Panc1 (cell line): ENCODE measurements around the gene FBXL22. TPM values are rescaled to one million over a fixed set of nuclear protein-coding genes. Genes with fewer than 3 reads are reported as not detected.

Experiments used
- ATAC-seq: fragments of 200-7000 bp; cut with Tn5 transposase; 2 replicates; pipeline ENCODE4 v1.9.1; 2020; ENCODE audit warnings: mild to moderate bottlenecking, moderate library complexity
- BruUV-seq: library from RNA; stranded (reverse); fragments of 400-500 nt; replicated peaks from 2 replicates; lab custom pipeline; 2021; lab: Mats Ljungman, UMichigan
- CTCF ChIA-PET: fragments of 300-600 bp; sonication (Branson Sonifier 250); formaldehyde crosslinking; loops from one replicate; lab custom pipeline; 2022; ENCODE audit warnings: antibody characterized with exemption; lab: Charles Lee
- POLR2A ChIA-PET: fragments of 300-600 bp; sonication (Branson Sonifier 250); formaldehyde crosslinking; loops from one replicate; lab custom pipeline; 2022; ENCODE audit warnings: antibody characterized with exemption; lab: Charles Lee
- DNase-seq: peaks from one replicate; pipeline ENCODE4 v3.0.0-alpha.2; 2010; ENCODE audit warnings: low read depth, low spot score
- H3K27ac ChIP-seq: 2 replicates; pipeline ENCODE4 v1.5.1; 2011; ENCODE audit warnings: mild to moderate bottlenecking, low read length, inconsistent platforms
- H3K27me3 ChIP-seq: fragments of 200-500 bp; sonication (Bioruptor generic); 2 replicates; pipeline ENCODE4 v1.6.0; 2014; ENCODE audit warnings: low read length, inconsistent platforms; ENCODE audit not compliant: control insufficient read depth, insufficient read depth
- H3K36me3 ChIP-seq: fragments of 200-500 bp; sonication (Bioruptor generic); 2 replicates; pipeline ENCODE4 v1.5.1; 2014; ENCODE audit warnings: inconsistent platforms, mild to moderate bottlenecking, low read length, moderate library complexity; ENCODE audit not compliant: control insufficient read depth, insufficient read depth
- H3K4me1 ChIP-seq: 2 replicates; pipeline ENCODE4 v1.5.1; 2011; ENCODE audit warnings: inconsistent platforms, mild to moderate bottlenecking, low read length, moderate library complexity; ENCODE audit not compliant: control insufficient read depth, insufficient read depth
- H3K4me3 ChIP-seq, 2 experiments: 2 replicates each; pipeline ENCODE4 v1.5.1; 2011 to 2012; ENCODE audit warnings: low read depth in 2 of 2, low read length in 2 of 2, mild to moderate bottlenecking in 2 of 2, inconsistent platforms in 1 of 2, moderate library complexity in 1 of 2
- H3K9me3 ChIP-seq: fragments of 200-500 bp; sonication (Bioruptor generic); 2 replicates; pipeline ENCODE4 v1.5.1; 2014; ENCODE audit warnings: low read depth, mild to moderate bottlenecking, inconsistent platforms, low read length, moderate library complexity; ENCODE audit not compliant: control insufficient read depth, insufficient read depth
- POLR2AphosphoS5 ChIP-seq: IDR thresholded peaks from 2 replicates; pipeline ENCODE4 v1.6.1; 2012; ENCODE audit warnings: mild to moderate bottlenecking, low read depth, low read length, moderate library complexity
- REST ChIP-seq, 2 experiments: IDR thresholded peaks; 2 replicates each; pipeline ENCODE4 v1.6.1; 2011 to 2012; ENCODE audit warnings: low read depth in 2 of 2, control low read depth in 1 of 2, low read length in 1 of 2, mild to moderate bottlenecking in 1 of 2, moderate library complexity in 1 of 2; ENCODE audit not compliant: insufficient read depth in 1 of 2
- SIN3A ChIP-seq: IDR thresholded peaks from 2 replicates; pipeline ENCODE4 v1.6.1; 2012; ENCODE audit warnings: low read depth, mild to moderate bottlenecking, low read length, moderate library complexity, borderline replicate concordance; ENCODE audit not compliant: insufficient read depth
- TCF7L2 ChIP-seq: IDR thresholded peaks from 2 replicates; pipeline ENCODE4 v1.6.1; 2011; ENCODE audit warnings: mild to moderate bottlenecking, low read depth, low read length, inconsistent platforms
- in situ Hi-C: cut with HindIII; loops from 2 replicates; pipeline ENCODE4 v1.10.0; 2016; ENCODE audit warnings: low sequenced_read_pairs, low pct_unique_long_range_greater_than_20kb
- intact Hi-C: fragments of 100-400 bp; cut with micrococcal nuclease; formaldehyde crosslinking; loops from one replicate; pipeline ENCODE4 v1.10.0; 2022; ENCODE audit not compliant: unreplicated experiment
- total RNA-seq: library from RNA; stranded (reverse); gene quantifications from one replicate; pipeline ENCODE4 v1.2.1, GENCODE V29; 2021; ENCODE audit not compliant: unreplicated experiment
- TF ChIP-seq, protein P1 (sequence below): fragments of 450-650 bp; IDR thresholded peaks from 2 replicates; pipeline ENCODE4 v1.5.1; 2017; ENCODE audit warnings: mild to moderate bottlenecking

Gene FBXL22
- total RNA-seq, 1 experiment from 2014 or later = 0.54 TPM

GRCh38 chr15:63611177-63611576 lies 14.0 kb downstream of the FBXL22 start:
- Histone ChIP-seq H3K4me3 (no peak overlapping the region), H3K27ac (no peak overlapping the region), H3K36me3 (peaks cover 2% of the 10 kb centered on the region; the same call in 1 of the 2 replicates), H3K9me3 (no peaks in the 10 kb centered on the region), H3K4me1 (peaks cover 7% of the 10 kb centered on the region), H3K27me3 (no peaks in the 10 kb centered on the region)
- ChIA-PET CTCF (interaction anchor here (1.1 kb wide), 1 partner anchor 142 kb away, joined by 3 read pairs; no protein-coding TSS in a partner anchor), POLR2A (no interaction called here)
- no TSS peak for BruUV-seq
- ATAC-seq = no peak
- TF ChIP-seq POLR2AphosphoS5 = no peak
- TF ChIP-seq TCF7L2 = no peak
- TF ChIP-seq, protein P1, sequence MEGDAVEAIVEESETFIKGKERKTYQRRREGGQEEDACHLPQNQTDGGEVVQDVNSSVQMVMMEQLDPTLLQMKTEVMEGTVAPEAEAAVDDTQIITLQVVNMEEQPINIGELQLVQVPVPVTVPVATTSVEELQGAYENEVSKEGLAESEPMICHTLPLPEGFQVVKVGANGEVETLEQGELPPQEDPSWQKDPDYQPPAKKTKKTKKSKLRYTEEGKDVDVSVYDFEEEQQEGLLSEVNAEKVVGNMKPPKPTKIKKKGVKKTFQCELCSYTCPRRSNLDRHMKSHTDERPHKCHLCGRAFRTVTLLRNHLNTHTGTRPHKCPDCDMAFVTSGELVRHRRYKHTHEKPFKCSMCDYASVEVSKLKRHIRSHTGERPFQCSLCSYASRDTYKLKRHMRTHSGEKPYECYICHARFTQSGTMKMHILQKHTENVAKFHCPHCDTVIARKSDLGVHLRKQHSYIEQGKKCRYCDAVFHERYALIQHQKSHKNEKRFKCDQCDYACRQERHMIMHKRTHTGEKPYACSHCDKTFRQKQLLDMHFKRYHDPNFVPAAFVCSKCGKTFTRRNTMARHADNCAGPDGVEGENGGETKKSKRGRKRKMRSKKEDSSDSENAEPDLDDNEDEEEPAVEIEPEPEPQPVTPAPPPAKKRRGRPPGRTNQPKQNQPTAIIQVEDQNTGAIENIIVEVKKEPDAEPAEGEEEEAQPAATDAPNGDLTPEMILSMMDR = no peak
- TF ChIP-seq REST (IDR thresholded peaks at IDR 0.05; ENCODE audit: insufficient read depth in 1 of 2, low read depth in 2 of 2, low read length in 1 of 2) = no peak
- in situ Hi-C loops = no loop called here
- intact Hi-C loops = loop anchor here (2.0 to 5.0 kb wide), 2 partner anchors 280 to 456 kb away; no protein-coding TSS in a partner anchor
- DNase-seq = no peak

DNA sequence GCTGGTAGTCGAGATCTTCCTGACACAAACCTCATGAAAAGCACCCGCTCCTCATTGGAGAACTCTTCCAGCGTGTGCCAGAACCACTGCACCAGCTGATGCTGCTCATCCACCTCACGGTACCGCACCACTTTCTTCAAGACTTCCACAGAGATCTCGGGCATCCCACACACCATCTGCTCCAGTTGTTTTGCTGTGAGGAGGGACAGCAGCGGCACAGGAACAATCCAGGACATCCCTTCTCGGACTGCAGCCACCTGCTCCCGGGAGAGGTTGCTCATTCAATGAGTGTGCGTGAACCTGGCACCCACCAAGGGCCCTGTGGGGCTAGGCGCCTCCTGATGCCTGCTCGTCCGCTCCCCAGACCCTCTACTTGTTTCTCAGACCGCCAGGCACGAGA lies 15.1 kb downstream of the FBXL22 start:
- intact Hi-C loops = loop anchor here (5.0 kb wide), 1 partner anchor 455 kb away; no protein-coding TSS in a partner anchor
- in situ Hi-C loops = no loop called here
- peaks cover 2% of the 10 kb centered on the region; the same call in 1 of the 2 replicates for H3K36me3 ChIP-seq
- DNase-seq (no peak), ATAC-seq (no peak)
- no peaks in the 10 kb centered on the region for H3K9me3 ChIP-seq
- no peak overlapping the region for H3K4me3 ChIP-seq
- POLR2A ChIA-PET = no interaction called here
- no TSS peak for BruUV-seq
- peaks cover 7% of the 10 kb centered on the region for H3K4me1 ChIP-seq
- CTCF ChIA-PET = no interaction called here
- TF ChIP-seq POLR2AphosphoS5 = no peak
- no peak for TF ChIP-seq REST (IDR thresholded peaks at IDR 0.05; ENCODE audit: insufficient read depth in 1 of 2, low read depth in 2 of 2, low read length in 1 of 2)
- TF ChIP-seq, protein P1 = no peak
- TF ChIP-seq SIN3A = no peak
- TF ChIP-seq TCF7L2 = no peak
- H3K27ac ChIP-seq = no peak overlapping the region
- no peaks in the 10 kb centered on the region for H3K27me3 ChIP-seq
